Stimulated activated memory B cell treated with anti-CD40 and anti-IgM and Interleukin-4, amounts not matched to agents 10 μg/mL and 1 μg/mL and 100 μg/mL, for 72 hours (primary cell): ENCODE results near the gene PKNOX1.
A peak's percentile ranks its signal among the peaks of the same experiment; 100 is the strongest.
"Not testable (repeated sequence)": the region's sequence is repeated elsewhere in the genome, so short reads cannot be mapped to it uniquely, and the experiment has no call there.

Experiments
- ATAC-seq: fragments of 150-1000 bp; cut with Tn5 transposase; 2 replicates; pipeline ENCODE4 v1.10.0; 2021
- H3K27ac Mint-ChIP-seq: one replicate; pipeline ENCODE4 v1.8.0; 2022; ENCODE audit warnings: mild to moderate bottlenecking, mixed read lengths
- H3K27me3 Mint-ChIP-seq: one replicate; pipeline ENCODE4 v1.8.0; 2022; ENCODE audit warnings: mixed read lengths
- H3K36me3 Mint-ChIP-seq: one replicate; pipeline ENCODE4 v1.8.0; 2022; ENCODE audit warnings: mixed read lengths
- H3K4me1 Mint-ChIP-seq: one replicate; pipeline ENCODE4 v1.8.0; 2022; ENCODE audit warnings: mixed read lengths
- H3K4me3 Mint-ChIP-seq: one replicate; pipeline ENCODE4 v1.8.0; 2022; ENCODE audit warnings: mild to moderate bottlenecking, moderate library complexity, mixed read lengths
- H3K9me3 Mint-ChIP-seq: one replicate; pipeline ENCODE4 v1.8.0; 2022; ENCODE audit warnings: mixed read lengths

Gene PKNOX1

GRCh38 chr21:42989816-42990650, 15.7 kb downstream of the PKNOX1 start:
- ATAC-seq: no peak
- H3K4me3 Mint-ChIP-seq: no peak overlapping the region
- peaks cover 5% of the 10 kb centered on the region for H3K36me3 Mint-ChIP-seq
- no peak overlapping the region for H3K27ac Mint-ChIP-seq
- H3K9me3 Mint-ChIP-seq: no peaks in the 10 kb centered on the region
- peaks cover 38% of the 10 kb centered on the region for H3K4me1 Mint-ChIP-seq
- H3K27me3 Mint-ChIP-seq: no peaks in the 10 kb centered on the region

- no peaks in the 10 kb centered on the region for H3K27me3 Mint-ChIP-seq
- no peak overlapping the region for H3K27ac Mint-ChIP-seq
- ATAC-seq: peak; percentile 73
Observed at GRCh38 chr21:42991992-42992740, 17.8 kb downstream of the PKNOX1 start.

GRCh38 chr21:42993051-42993712, 18.8 kb downstream of the PKNOX1 start:
- ATAC-seq: no peak

More at GRCh38 chr21:42991992-42992740, 17.8 kb downstream of the PKNOX1 start:
- Mint-ChIP-seq H3K9me3 (no peaks in the 10 kb centered on the region), H3K4me1 (peaks cover 28% of the 10 kb centered on the region), H3K4me3 (no peak overlapping the region), H3K36me3 (peaks cover 5% of the 10 kb centered on the region)

GRCh38 chr21:42997053-42997452, 22.7 kb downstream of the PKNOX1 start:
- H3K4me3 Mint-ChIP-seq: no peak overlapping the region

More at GRCh38 chr21:42993051-42993712, 18.8 kb downstream of the PKNOX1 start:
- Mint-ChIP-seq H3K4me1 (peaks cover 28% of the 10 kb centered on the region), H3K9me3 (peaks cover 4% of the 10 kb centered on the region), H3K27ac (no peak overlapping the region), H3K36me3 (peaks cover 15% of the 10 kb centered on the region), H3K4me3 (no peak overlapping the region), H3K27me3 (no peaks in the 10 kb centered on the region)

GRCh38 chr21:42997983-42998382, 23.6 kb downstream of the PKNOX1 start:
- peaks cover 10% of the 10 kb centered on the region for H3K9me3 Mint-ChIP-seq
- not testable (repeated sequence) for H3K27ac Mint-ChIP-seq, H3K27me3 Mint-ChIP-seq, H3K4me3 Mint-ChIP-seq, ATAC-seq, H3K4me1 Mint-ChIP-seq
- H3K36me3 Mint-ChIP-seq: peaks cover 38% of the 10 kb centered on the region

More at GRCh38 chr21:42997053-42997452, 22.7 kb downstream of the PKNOX1 start:
- Mint-ChIP-seq H3K4me1 (peaks cover 3% of the 10 kb centered on the region), H3K9me3 (peaks cover 10% of the 10 kb centered on the region), H3K27ac (no peak overlapping the region), H3K36me3 (peaks cover 31% of the 10 kb centered on the region), H3K27me3 (no peaks in the 10 kb centered on the region)
- no peak for ATAC-seq

- H3K4me1 Mint-ChIP-seq, H3K27me3 Mint-ChIP-seq, ATAC-seq, H3K27ac Mint-ChIP-seq, H3K4me3 Mint-ChIP-seq: not testable (repeated sequence)
- Mint-ChIP-seq H3K36me3 (peaks cover 39% of the 10 kb centered on the region), H3K9me3 (peaks cover 10% of the 10 kb centered on the region)
Observed at GRCh38 chr21:42999152-42999551, 24.8 kb downstream of the PKNOX1 start.

- not testable (repeated sequence) for H3K4me1 Mint-ChIP-seq, H3K27me3 Mint-ChIP-seq, H3K4me3 Mint-ChIP-seq, H3K27ac Mint-ChIP-seq, ATAC-seq
- Mint-ChIP-seq H3K9me3 (peaks cover 10% of the 10 kb centered on the region), H3K36me3 (peaks cover 48% of the 10 kb centered on the region)
Observed at GRCh38 chr21:43000041-43000440, 25.7 kb downstream of the PKNOX1 start.

- peaks cover 51% of the 10 kb centered on the region for H3K36me3 Mint-ChIP-seq
- no peak for ATAC-seq
- H3K27me3 Mint-ChIP-seq: no peaks in the 10 kb centered on the region
- no peak overlapping the region for H3K27ac Mint-ChIP-seq
- H3K4me1 Mint-ChIP-seq: no peaks in the 10 kb centered on the region
- H3K4me3 Mint-ChIP-seq: no peak overlapping the region
- peaks cover 10% of the 10 kb centered on the region for H3K9me3 Mint-ChIP-seq
Observed at GRCh38 chr21:43001316-43001715, 27.0 kb downstream of the PKNOX1 start.

GRCh38 chr21:43004926-43005325, 30.6 kb downstream of the PKNOX1 start:
- Mint-ChIP-seq H3K4me1 (no peaks in the 10 kb centered on the region), H3K4me3 (no peak overlapping the region), H3K36me3 (peaks cover 36% of the 10 kb centered on the region), H3K27ac (no peak overlapping the region), H3K9me3 (peaks cover 4% of the 10 kb centered on the region), H3K27me3 (no peaks in the 10 kb centered on the region)
- ATAC-seq: no peak

GRCh38 chr21:43005635-43006034, 31.3 kb downstream of the PKNOX1 start:
- H3K4me1 Mint-ChIP-seq: no peaks in the 10 kb centered on the region
- H3K27me3 Mint-ChIP-seq: no peaks in the 10 kb centered on the region
- H3K4me3 Mint-ChIP-seq: no peak overlapping the region
- H3K27ac Mint-ChIP-seq: no peak overlapping the region
- peaks cover 31% of the 10 kb centered on the region for H3K36me3 Mint-ChIP-seq
- no peaks in the 10 kb centered on the region for H3K9me3 Mint-ChIP-seq
- ATAC-seq: no peak

- H3K4me3 Mint-ChIP-seq, H3K27me3 Mint-ChIP-seq, ATAC-seq, H3K9me3 Mint-ChIP-seq, H3K27ac Mint-ChIP-seq, H3K4me1 Mint-ChIP-seq: not testable (repeated sequence)
- H3K36me3 Mint-ChIP-seq: peaks cover 34% of the 10 kb centered on the region
Observed at GRCh38 chr21:43006051-43006873, 31.9 kb downstream of the PKNOX1 start.

- no peaks in the 10 kb centered on the region for H3K27me3 Mint-ChIP-seq
- H3K4me3 Mint-ChIP-seq: no peak overlapping the region
- ATAC-seq: no peak
- H3K36me3 Mint-ChIP-seq: peaks cover 40% of the 10 kb centered on the region
- no peaks in the 10 kb centered on the region for H3K4me1 Mint-ChIP-seq
- no peak overlapping the region for H3K27ac Mint-ChIP-seq
- H3K9me3 Mint-ChIP-seq: no peaks in the 10 kb centered on the region
Observed at GRCh38 chr21:43006874-43007208, 32.5 kb downstream of the PKNOX1 start.

GRCh38 chr21:43012596-43012995, 38.2 kb downstream of the PKNOX1 start:
- ATAC-seq: no peak
- no peaks in the 10 kb centered on the region for H3K9me3 Mint-ChIP-seq
- no peak overlapping the region for H3K27ac Mint-ChIP-seq

GRCh38 chr21:43015906-43016540, 41.7 kb downstream of the PKNOX1 start:
- peak; percentile 47 for ATAC-seq

More at GRCh38 chr21:43012596-43012995, 38.2 kb downstream of the PKNOX1 start:
- peaks cover 22% of the 10 kb centered on the region for H3K4me1 Mint-ChIP-seq
- H3K27me3 Mint-ChIP-seq: no peaks in the 10 kb centered on the region
- no peak overlapping the region for H3K4me3 Mint-ChIP-seq
- peaks cover 44% of the 10 kb centered on the region for H3K36me3 Mint-ChIP-seq

More at GRCh38 chr21:43015906-43016540, 41.7 kb downstream of the PKNOX1 start:
- no peaks in the 10 kb centered on the region for H3K9me3 Mint-ChIP-seq
- H3K27ac Mint-ChIP-seq: peak overlapping the region; percentile 31
- peak overlapping the region; percentile 16 for H3K4me3 Mint-ChIP-seq
- H3K36me3 Mint-ChIP-seq: peaks cover 53% of the 10 kb centered on the region
- H3K27me3 Mint-ChIP-seq: no peaks in the 10 kb centered on the region
- peaks cover 22% of the 10 kb centered on the region for H3K4me1 Mint-ChIP-seq
